IPS DF 6.9 (cell line): ENCODE measurements around the gene SERTAD2.

Experiments
- DNase-seq: peaks from one replicate; pipeline ENCODE4 v3.0.0-alpha.2; 2013; ENCODE audit warnings: low read depth, low spot score
- H3K27ac ChIP-seq: one replicate; pipeline ENCODE4 v1.5.1; 2013; ENCODE audit warnings: low read length, control low read depth
- H3K27me3 ChIP-seq: 2 replicates; pipeline ENCODE4 v1.6.1; 2013; ENCODE audit warnings: mild to moderate bottlenecking, low read length; ENCODE audit not compliant: control insufficient read depth, insufficient read depth
- H3K36me3 ChIP-seq: 2 replicates; pipeline ENCODE4 v1.6.1; 2013; ENCODE audit warnings: low read length; ENCODE audit not compliant: control insufficient read depth, insufficient read depth
- H3K4me1 ChIP-seq: 2 replicates; pipeline ENCODE4 v1.6.1; 2013; ENCODE audit warnings: low read length; ENCODE audit not compliant: control insufficient read depth, insufficient read depth
- H3K4me3 ChIP-seq: 2 replicates; pipeline ENCODE4 v1.5.1; 2013; ENCODE audit warnings: mild to moderate bottlenecking, low read length
- H3K9me3 ChIP-seq: 2 replicates; pipeline ENCODE4 v1.6.1; 2013; ENCODE audit warnings: low read length, inconsistent platforms; ENCODE audit not compliant: control insufficient read depth, insufficient read depth
- WGBS: extraction: QIAGEN DNeasy Blood & Tissue Kit; methylation state at CpG from one replicate; pipeline ENCODE4 v1.1.7; 2013; ENCODE audit warnings: mixed read lengths, missing lambda C conversion rate; ENCODE audit not compliant: insufficient read length, insufficient coverage; 5-methylcytosine and 5-hydroxymethylcytosine counted together

Gene SERTAD2

DNA sequence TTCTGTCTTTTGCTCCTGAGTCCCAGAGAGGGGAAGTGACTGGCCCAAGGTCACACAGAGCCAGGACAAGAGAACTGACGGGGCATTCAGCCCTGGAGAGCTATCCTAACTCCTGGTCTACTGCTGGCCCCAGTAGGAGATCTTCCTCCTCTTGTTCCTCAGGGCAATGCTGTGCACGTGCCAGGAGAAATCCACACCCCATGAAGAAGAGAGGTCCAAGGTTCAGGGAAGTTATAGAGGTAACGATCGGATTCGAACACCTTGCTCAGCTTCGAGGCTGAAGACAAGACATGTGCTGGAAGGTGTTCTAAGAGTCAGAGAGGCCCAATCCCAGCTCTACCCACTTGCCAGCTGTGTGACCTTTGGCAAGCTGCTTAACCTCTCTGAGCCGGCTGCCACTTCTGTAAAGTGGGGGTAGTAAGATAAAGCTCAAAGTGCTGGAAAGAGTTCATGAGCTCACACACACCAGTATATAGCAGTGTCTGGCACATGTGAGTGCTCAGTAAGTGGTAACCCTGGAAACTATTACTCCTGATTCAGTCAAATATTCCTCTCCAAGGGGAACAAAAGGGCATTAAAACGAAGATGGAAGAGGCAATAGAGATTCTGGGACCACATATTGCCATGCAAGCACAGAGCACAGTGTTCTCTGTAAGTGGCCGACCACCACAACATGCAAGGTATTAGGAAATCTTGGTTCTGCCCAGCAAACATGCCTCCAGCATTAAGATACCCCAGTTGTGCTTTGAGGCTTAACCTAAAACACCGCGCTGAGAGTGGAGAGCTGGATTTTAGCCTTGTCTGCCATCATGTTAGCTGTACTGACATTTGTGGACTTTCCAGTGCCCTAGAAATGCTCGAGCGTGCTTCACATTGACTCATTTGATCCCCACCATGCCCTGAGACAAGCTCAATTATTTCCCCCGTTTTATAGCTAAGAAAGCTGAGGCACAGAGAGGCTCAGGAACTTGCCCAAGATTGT lies 25.6 kb downstream of the SERTAD2 start:
- Histone ChIP-seq H3K9me3 (no peaks in the 10 kb centered on the region), H3K4me3 (no peak overlapping the region), H3K27ac (no peak overlapping the region), H3K4me1 (no peaks in the 10 kb centered on the region), H3K36me3 (no peaks in the 10 kb centered on the region), H3K27me3 (no peaks in the 10 kb centered on the region)
- DNase-seq = no peak
- no CpG with 5 or more reads among the region's 14 CpGs for WGBS

DNA sequence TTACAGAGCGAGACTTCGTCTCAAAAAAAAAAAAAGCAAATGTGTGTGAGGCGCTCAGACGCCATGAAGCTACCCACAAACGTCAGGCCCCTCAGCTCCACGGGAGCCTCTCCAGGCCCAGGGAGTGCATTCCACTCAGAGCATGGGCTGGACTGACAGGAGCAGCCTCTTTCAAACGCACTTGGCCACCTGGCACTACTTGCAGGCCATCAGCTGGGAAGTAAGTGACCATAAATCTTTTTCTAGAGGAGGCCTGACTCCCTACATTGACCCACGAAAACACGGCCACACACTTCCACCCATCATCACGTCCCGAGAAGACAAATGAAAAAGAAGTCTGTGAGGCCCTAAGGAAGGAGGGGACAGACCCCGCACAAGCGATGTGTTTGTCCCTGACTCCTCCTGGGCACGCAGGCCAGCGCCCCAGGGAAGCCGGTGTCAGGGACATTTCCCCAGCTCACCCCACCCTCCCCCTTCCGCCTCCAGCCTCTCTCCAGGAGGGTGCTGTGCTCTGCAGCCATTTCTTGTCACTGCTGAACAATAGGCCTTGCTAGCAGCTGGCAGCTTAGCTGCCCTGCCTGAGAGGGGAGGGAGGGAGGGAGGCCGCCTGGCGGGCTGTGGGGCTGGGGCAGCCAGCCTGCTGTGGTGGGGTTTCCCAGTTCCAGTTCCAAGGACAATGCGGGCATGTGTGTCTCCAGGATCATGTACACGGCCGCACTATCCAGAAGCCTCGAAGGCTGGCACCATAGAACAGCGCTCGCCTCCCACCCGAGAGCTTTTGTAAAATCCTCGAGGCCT lies 26.6 kb downstream of the SERTAD2 start:
- Histone ChIP-seq H3K27me3 (no peaks in the 10 kb centered on the region), H3K27ac (no peak overlapping the region), H3K4me3 (no peak overlapping the region), H3K9me3 (no peaks in the 10 kb centered on the region), H3K4me1 (peaks cover 4% of the 10 kb centered on the region), H3K36me3 (no peaks in the 10 kb centered on the region)
- no peak for DNase-seq
- WGBS = no CpG with 5 or more reads among the region's 27 CpGs

DNA sequence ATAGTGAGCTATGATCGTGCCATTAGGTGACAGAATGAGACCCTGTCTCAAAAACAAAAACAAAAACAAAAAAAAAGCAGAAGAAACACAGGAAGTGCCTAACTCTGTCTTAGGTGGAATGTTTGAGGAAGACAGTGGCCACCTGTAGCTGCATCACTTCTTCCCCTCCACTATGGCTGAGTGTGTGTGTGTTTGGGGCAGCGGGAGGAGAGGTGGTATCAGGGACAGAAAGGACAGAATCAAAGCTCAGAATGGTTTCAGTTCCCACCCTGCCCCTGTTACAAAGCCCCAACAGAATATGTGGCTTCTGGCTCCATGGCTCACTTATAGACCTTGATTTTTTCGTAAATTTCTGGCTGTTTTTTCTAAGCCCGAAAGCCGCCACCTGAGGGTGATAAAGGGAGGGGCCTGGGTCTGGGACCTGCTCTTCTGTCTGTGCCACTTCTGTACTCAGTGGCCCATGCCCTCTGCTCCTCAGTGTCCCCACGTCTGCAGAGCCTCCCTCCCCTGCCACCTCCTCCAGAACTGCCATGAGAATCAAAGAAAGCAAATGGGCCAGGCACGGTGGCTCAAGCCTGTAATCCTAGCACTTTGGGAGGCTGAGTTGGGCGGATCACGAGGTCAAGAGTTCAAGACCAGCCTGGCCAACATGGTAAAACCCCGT lies 27.4 kb downstream of the SERTAD2 start:
- no peak overlapping the region for H3K4me3 ChIP-seq
- no peak for DNase-seq
- no CpG with 5 or more reads among the region's 10 CpGs for WGBS

DNA sequence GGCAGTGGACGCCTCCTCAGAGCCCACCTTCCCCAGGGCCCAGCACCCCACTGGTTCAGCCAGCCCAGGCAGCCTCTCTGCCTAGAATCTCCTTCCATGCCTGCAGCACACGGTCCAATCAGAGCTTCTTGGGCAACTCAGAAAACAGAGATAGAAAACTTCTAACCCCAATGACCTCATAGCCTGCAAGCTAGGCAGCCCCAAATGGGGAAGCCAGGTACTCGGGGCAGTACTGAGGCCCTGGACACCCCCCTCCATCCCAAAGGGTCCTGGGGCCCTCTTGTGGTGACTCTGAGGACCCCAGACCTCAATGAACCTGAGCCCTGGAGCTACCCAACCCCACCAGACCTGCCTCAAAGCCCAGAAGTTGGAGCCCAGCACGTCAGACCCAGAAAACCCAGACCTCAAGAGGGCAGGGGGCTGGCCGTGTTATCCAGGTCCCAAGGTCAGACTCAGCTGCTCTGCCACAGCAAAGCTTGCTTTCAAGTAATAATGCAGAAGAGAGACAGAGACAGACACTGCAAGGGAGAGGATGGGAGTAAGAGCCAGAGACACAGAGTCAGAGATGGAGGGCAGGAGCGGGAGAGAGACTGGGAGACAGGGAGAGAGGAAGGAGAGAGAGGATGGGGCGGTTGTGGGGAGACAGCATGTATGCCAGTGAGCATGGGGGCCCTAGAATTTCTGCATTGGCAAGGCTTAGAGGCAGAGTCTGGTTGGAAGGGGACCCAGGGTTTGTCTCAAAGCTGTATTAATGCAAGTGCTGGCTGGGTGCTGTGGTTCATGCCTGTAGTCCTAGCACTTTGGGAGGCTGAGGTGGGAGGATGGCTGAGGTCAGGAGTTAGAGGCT lies 28.2 kb downstream of the SERTAD2 start:
- no peaks in the 10 kb centered on the region for H3K36me3 ChIP-seq
- peaks cover 4% of the 10 kb centered on the region for H3K4me1 ChIP-seq
- WGBS = no CpG with 5 or more reads among the region's 7 CpGs
- no peaks in the 10 kb centered on the region for H3K9me3 ChIP-seq
- no peak overlapping the region for H3K4me3 ChIP-seq
- H3K27me3 ChIP-seq = no peaks in the 10 kb centered on the region
- no peak for DNase-seq
- H3K27ac ChIP-seq = no peak overlapping the region

More for the DNA sequence above, 27.4 kb downstream of the SERTAD2 start:
- Histone ChIP-seq H3K9me3 (no peaks in the 10 kb centered on the region), H3K27me3 (no peaks in the 10 kb centered on the region), H3K36me3 (no peaks in the 10 kb centered on the region), H3K4me1 (peaks cover 4% of the 10 kb centered on the region), H3K27ac (no peak overlapping the region)

DNA sequence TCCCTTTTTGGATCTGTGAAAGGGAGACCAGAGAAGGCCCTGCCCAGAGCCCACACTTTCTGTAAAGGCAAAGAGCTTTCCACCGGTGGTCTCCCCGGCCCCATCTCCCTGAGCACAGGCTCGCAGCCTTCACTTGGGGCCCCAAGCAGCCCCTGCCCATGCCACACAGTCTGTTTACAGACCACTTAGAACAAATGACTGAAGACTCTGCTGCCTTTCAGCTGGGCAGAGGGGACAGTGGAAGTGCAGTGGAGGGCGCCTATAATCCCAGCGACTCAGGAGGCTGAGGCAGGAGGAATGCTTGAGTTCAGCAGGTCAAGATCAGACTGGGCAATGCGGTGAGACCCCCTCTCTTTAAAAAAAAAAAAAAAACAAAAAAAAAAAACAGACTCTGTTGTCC lies 28.9 kb downstream of the SERTAD2 start:
- Histone ChIP-seq H3K27ac (no peak overlapping the region), H3K27me3 (no peaks in the 10 kb centered on the region), H3K4me3 (no peak overlapping the region), H3K4me1 (peaks cover 4% of the 10 kb centered on the region), H3K36me3 (no peaks in the 10 kb centered on the region), H3K9me3 (no peaks in the 10 kb centered on the region)
- WGBS = no CpG with 5 or more reads among the region's 6 CpGs
- no peak for DNase-seq

DNA sequence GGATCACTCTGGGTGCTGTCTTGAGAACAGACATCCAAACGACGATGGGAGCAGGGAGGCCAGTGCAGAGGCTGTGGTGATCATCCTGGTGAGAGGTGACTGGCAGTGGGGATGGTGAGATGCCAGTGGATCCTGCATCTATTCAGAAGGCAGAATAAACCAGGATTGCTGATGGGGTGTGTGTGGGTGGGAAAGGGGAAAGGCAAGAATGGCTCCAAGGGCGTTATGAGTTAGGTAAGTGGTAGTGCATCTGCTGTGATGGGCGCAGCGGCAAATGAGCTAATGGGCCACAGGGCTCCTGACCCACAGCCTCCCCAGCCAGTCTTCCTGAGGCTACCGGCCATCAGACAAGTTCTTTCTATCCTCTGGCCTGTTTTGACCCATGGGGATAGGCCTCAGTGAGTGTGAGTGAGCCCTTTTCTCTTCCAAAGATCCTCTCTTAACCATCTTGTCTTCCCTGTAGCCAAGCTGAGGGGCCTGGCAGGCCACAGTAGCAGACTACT lies 29.6 kb downstream of the SERTAD2 start:
- no peak for DNase-seq
- Histone ChIP-seq H3K9me3 (no peaks in the 10 kb centered on the region), H3K4me1 (peaks cover 4% of the 10 kb centered on the region), H3K27ac (no peak overlapping the region), H3K4me3 (no peak overlapping the region), H3K36me3 (no peaks in the 10 kb centered on the region), H3K27me3 (no peaks in the 10 kb centered on the region)
- no CpG with 5 or more reads among the region's 6 CpGs for WGBS

DNA sequence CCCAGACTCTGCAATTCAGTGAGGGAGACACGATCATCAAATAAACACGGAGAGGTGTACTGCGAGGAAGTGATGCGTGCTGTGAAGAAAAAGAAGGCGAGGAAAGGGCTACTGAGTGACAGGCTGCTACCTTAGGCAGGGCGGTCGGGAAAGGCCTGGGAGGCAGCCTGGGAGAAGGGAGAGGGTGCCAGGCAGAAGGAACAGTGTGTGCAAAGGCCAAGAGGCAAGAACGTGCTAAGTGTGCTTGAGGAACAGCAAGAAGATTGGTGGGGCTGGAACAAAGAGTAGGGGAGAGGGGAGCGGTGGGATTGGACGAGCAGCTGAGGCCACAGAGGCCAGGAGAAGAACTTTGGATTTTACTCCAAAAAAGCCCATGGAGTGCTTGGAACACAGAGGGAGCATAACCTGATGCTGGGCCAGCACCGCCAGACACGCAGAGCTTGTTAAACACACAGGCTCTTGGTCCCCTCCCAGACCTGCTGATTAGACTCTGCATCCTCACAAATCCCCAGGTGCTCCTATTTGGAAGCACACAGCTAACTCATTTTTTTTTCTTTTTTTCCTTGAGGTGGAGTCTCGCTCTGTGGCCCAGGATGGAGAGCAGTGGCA lies 30.4 kb downstream of the SERTAD2 start:
- DNase-seq = no peak
- H3K27ac ChIP-seq = no peak overlapping the region
- no peak overlapping the region for H3K4me3 ChIP-seq
- no peaks in the 10 kb centered on the region for H3K27me3 ChIP-seq
- no peaks in the 10 kb centered on the region for H3K36me3 ChIP-seq
- WGBS = no CpG with 5 or more reads among the region's 13 CpGs
- no peaks in the 10 kb centered on the region for H3K9me3 ChIP-seq
- H3K4me1 ChIP-seq = peaks cover 4% of the 10 kb centered on the region

DNA sequence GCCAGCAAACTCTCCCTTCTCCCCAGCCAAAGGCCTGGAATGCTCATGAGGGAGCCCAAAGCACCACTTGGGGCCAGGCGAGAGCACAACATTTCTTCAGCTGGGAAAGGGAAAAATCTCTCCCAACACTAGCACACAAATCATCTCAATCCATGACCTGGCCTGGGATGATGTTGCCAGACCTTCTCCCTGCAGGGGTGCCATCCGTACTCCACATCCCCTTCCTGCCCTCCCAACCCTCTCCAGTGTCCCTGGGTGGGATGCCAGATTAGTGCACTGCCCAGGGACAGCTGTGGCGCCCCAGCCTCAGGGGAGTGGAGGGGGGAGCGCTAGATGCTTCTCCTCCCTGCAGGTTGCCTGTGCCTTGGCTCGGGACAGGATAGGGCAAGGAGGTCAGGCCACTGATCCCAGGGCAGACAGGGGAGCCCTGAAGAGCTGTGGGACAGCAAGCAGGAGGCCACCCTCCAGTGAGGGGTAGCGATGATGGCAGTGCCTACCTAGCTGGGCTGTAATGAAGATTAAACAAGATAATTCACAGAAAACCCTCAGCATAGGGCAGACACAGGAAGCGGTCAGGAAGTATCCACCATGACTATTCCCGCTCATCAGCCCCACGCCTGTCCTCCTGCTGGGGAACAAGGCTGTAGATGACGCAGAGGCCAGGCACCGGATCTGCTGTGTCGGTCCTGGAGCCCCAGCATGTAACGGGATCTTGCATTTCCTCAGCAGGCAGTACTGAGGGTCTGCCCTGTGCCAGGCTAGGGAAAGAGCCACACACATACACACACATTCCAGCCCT lies 31.1 kb downstream of the SERTAD2 start:
- Histone ChIP-seq H3K27ac (no peak overlapping the region), H3K4me1 (peaks cover 6% of the 10 kb centered on the region), H3K9me3 (no peaks in the 10 kb centered on the region), H3K27me3 (no peaks in the 10 kb centered on the region), H3K4me3 (no peak overlapping the region), H3K36me3 (no peaks in the 10 kb centered on the region)
- WGBS = no CpG with 5 or more reads among the region's 13 CpGs
- no peak for DNase-seq

DNA sequence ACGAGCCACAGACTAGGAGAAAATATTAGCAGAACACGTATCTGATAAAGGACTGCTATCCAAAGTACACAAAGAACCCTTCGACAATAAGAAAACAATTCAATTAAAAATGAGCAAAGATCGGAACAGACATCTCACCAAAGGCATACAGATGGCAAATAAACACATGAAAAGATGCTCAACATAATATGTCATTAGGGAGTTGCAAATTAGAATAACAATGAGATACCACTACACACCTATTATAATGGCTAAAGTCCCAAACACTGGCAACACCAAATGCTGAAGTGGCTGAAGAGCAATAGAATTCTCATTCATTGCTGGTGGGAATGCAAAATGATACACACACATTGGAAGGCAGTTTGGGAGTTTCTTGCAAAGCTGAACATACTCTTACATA lies 33.1 kb downstream of the SERTAD2 start:
- Histone ChIP-seq H3K27ac (no peak overlapping the region), H3K9me3 (no peaks in the 10 kb centered on the region), H3K27me3 (no peaks in the 10 kb centered on the region), H3K36me3 (no peaks in the 10 kb centered on the region), H3K4me3 (no peak overlapping the region), H3K4me1 (peaks cover 8% of the 10 kb centered on the region)
- no CpG with 5 or more reads among the region's 4 CpGs for whole genome bisulfite sequencing
- no peak for DNase-seq
